Measurements from ENCODE around the gene AGAP1.

GRCh38 chr2:235612181-235612950 lies 118.5 kb downstream of the AGAP1 start:
- TF ChIP-seq, protein P1, sequence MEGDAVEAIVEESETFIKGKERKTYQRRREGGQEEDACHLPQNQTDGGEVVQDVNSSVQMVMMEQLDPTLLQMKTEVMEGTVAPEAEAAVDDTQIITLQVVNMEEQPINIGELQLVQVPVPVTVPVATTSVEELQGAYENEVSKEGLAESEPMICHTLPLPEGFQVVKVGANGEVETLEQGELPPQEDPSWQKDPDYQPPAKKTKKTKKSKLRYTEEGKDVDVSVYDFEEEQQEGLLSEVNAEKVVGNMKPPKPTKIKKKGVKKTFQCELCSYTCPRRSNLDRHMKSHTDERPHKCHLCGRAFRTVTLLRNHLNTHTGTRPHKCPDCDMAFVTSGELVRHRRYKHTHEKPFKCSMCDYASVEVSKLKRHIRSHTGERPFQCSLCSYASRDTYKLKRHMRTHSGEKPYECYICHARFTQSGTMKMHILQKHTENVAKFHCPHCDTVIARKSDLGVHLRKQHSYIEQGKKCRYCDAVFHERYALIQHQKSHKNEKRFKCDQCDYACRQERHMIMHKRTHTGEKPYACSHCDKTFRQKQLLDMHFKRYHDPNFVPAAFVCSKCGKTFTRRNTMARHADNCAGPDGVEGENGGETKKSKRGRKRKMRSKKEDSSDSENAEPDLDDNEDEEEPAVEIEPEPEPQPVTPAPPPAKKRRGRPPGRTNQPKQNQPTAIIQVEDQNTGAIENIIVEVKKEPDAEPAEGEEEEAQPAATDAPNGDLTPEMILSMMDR (IDR thresholded peaks at IDR 0.05) = no peak
- TF ChIP-seq POLR2AphosphoS5 (IDR thresholded peaks at IDR 0.05) = no peak
- TF ChIP-seq POLR2A (IDR thresholded peaks at IDR 0.05) = no peak
- no peak for TF ChIP-seq EP300 (IDR thresholded peaks at IDR 0.05)

Data from sigmoid colon (tissue), 4 donors.